HG03354 (cell line): ENCODE results near the gene HINT1.
"Not testable (repeated sequence)": the region's sequence is repeated elsewhere in the genome, so short reads cannot be mapped to it uniquely, and the experiment has no call there.

Experiments
- ATAC-seq: cut with Tn5 transposase; IDR thresholded peaks from one replicate; pipeline ENCODE4 v1.9.1; 2021; ENCODE audit warnings: mild to moderate bottlenecking; ENCODE audit not compliant: unreplicated experiment, poor library complexity, severe bottlenecking

HINT1 gene

GRCh38 chr5:131165119-131165727, at the start of gene HINT1:
Gene HINT1 (minus strand): TSS chr5:131165256. CDS start chr5:131165205, 51 bp downstream.
- peak; percentile 86 for ATAC-seq

GRCh38 chr5:131214609-131215227, 49.7 kb upstream of the HINT1 start:
- no peak for ATAC-seq

- no peak for ATAC-seq
Measured at GRCh38 chr5:131212471-131213021, 47.5 kb upstream of the HINT1 start.

- no peak for ATAC-seq
Measured at GRCh38 chr5:131211669-131212068, 46.6 kb upstream of the HINT1 start.

- peak; percentile 7 for ATAC-seq
Measured at GRCh38 chr5:131210151-131210510, 45.1 kb upstream of the HINT1 start.

GRCh38 chr5:131209506-131210150, 44.6 kb upstream of the HINT1 start:
- ATAC-seq: peak; percentile 89

- no peak for ATAC-seq
Measured at GRCh38 chr5:131209175-131209505, 44.1 kb upstream of the HINT1 start.

- ATAC-seq: no peak
Measured at GRCh38 chr5:131206772-131207171, 41.7 kb upstream of the HINT1 start.

- ATAC-seq: no peak
Measured at GRCh38 chr5:131206061-131206460, 41.0 kb upstream of the HINT1 start.

GRCh38 chr5:131204964-131205363, 39.9 kb upstream of the HINT1 start:
- ATAC-seq: no peak

GRCh38 chr5:131200560-131200959, 35.5 kb upstream of the HINT1 start:
- no peak for ATAC-seq

- no peak for ATAC-seq
Measured at GRCh38 chr5:131198625-131199024, 33.6 kb upstream of the HINT1 start.

- no peak for ATAC-seq
Measured at GRCh38 chr5:131196331-131196730, 31.3 kb upstream of the HINT1 start.

- no peak for ATAC-seq
Measured at GRCh38 chr5:131195696-131196095, 30.6 kb upstream of the HINT1 start.

- no peak for ATAC-seq
Measured at GRCh38 chr5:131194725-131195124, 29.7 kb upstream of the HINT1 start.

- not testable (repeated sequence) for ATAC-seq
Measured at GRCh38 chr5:131193897-131194296, 28.8 kb upstream of the HINT1 start.

- ATAC-seq: no peak
Measured at GRCh38 chr5:131193106-131193505, 28.1 kb upstream of the HINT1 start.

GRCh38 chr5:131186561-131187256, 21.7 kb upstream of the HINT1 start:
- no peak for ATAC-seq

- ATAC-seq: no peak
Measured at GRCh38 chr5:131185523-131186104, 20.6 kb upstream of the HINT1 start.

GRCh38 chr5:131182839-131183238, 17.8 kb upstream of the HINT1 start:
- ATAC-seq: no peak
